HG03095 (cell line): ENCODE results near the gene GALNT10.
A peak's percentile ranks its signal among the peaks of the same experiment; 100 is the strongest.

Experiments used
- ATAC-seq: cut with Tn5 transposase; IDR thresholded peaks from one replicate; pipeline ENCODE4 v1.9.1; 2021; ENCODE audit warnings: moderate library complexity; ENCODE audit not compliant: unreplicated experiment

The GALNT10 gene

GRCh38 chr5:154202379-154203260, 12.1 kb downstream of the GALNT10 start:
- ATAC-seq, result peak; percentile 95

DNA sequence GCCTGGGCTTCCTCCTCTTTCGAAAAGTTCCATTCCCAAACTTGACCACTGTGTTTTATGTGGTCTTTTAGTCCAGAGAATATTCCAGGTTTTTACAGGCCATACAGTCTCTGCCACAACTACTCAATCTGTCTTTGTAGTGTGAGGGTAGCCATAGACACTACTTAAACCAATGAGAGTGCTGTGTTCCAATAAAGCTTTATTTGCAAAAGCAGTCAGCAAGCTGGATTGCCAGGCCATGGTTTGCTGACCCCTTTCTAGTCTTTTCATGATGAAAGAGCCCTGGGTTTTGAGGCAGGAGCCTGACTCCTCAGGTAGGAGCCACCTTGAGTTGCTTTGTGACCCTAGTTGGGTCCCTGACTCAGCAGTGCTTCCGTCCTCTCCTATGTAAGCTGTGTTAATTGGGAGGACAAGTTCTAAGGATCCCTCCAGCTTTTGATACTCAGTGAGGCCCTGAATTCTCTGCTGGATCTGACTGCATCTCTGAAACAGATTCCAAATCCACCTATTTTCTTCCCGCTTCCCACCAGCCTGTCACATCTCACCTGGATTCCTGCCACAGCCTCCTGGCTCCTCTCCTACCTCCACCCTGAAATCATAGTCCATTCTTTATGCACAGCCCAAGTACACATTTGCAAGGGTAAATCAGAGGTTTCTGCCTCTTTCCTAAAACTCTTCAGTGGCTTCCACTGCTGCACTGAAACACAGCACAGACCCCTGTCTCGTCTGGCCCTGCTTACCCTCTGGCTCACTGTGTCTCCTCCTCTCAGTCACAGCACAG, 13.5 kb downstream of the GALNT10 start:
- ATAC-seq, result no peak

DNA sequence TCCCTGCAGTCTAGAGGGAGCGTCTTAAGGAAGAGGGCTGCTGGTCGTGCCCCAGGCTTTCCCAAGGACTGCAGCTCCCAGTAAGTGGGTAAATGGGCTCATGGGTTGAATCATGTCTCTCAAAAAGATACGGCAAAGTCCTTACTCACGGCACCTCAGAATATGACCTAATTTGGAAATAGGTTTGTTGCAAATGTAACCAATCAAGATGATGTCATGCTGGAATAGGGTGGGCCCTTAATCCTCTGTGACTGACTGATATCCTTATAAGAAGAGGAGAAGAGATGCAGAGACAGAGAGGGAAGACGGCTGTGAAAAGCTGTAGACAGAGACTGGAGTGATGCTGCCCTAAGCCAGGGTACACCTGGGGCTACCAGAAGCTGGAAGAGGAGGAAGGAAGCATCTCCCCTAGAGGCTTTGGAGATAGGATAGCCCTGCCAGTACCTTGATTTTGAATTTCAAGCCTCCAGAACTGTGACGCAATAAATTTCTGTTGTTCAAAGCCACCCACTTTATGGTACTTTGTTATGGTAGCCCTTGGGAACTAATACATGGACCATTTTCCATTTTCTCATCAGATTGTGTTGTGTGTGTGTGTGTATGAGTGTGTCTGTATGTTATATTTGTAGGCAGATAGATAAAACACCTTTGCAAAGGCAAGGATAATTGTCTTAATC, 15.0 kb downstream of the GALNT10 start:
- ATAC-seq, result no peak

DNA sequence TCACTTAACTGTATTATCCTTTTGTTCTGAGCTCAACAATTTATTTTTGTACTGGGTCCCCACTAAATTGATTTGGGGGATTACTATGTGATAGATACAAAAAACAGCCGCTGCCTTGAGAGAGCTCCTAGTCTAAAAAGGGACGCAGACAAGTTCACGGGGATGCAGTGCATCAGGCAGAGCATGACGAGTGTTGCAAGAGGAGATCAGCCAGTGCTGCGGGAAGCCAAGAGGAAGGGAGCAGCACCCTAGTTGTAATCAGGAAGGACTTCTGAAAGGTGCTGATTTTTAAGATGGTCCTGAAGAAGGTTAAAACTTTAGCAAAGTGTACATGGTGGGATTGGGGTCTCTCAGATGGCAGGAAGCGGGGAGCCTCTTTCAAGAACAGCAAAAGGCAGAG, 15.8 kb downstream of the GALNT10 start:
- no peak for ATAC-seq

DNA sequence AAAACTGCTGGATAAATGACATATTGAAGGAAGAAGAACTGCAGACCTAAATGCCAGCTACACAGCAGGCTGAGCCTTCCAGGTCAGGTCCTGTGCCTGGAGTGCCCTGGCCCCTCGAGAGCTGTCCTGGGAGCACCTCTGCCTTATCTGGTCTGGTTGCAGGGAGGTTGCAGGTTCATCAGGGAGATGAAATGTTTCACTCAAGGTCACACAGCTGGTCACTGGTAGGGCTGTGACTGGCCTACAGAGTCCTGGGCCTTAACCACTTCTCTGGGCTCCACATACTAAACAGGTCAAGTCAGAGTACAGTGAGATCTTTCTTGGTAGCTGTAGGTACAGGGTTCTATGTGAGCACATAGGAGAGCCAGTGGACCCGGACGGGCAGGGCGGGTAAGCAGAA, 16.7 kb downstream of the GALNT10 start:
- no peak for ATAC-seq

DNA sequence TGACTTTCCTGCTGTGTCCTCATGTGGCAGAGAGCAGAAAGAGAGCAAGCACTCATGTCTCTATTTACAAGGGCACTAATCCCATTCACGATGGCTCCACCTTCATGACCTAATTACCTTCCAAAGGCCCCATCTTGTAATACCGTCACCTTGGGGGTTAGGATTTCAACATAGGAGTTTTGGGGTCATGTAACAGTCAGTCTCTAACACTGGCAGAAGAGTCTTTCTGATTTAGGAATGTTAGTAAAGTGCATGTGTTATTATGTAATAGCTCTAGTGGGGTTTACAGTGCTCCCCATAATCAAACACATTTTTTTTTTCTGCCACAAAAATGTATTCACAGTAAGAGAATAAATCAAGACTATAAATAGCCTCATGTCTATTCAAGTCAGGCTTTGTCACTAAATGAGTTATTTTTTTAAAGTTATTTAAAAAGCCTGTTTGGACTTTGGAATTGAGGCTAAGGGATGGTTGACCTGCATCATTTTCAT, 19.1 kb downstream of the GALNT10 start:
- no peak for ATAC-seq

DNA sequence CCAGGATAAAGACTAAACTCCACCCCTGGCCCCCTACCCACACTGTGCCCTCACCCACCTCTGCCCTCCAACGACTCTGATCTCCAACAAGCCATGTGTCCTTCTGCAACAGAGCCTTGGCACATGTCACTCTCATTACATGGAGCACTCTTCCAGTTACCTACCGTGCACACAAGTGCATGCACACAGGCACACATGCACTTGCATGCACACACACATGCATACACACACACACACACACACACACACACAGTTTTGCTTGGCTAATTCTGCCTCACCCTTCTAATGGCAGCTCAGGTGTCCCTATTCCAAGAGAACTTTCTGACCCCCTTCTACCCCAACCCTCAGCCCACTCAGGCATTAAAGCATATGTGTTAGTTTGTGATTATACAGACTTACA, 19.6 kb downstream of the GALNT10 start:
- ATAC-seq, result no peak

- no peak for ATAC-seq
Measured at GRCh38 chr5:154211641-154212390, 21.3 kb downstream of the GALNT10 start.

- ATAC-seq, result no peak
Measured at GRCh38 chr5:154213592-154213991, 23.1 kb downstream of the GALNT10 start.

DNA sequence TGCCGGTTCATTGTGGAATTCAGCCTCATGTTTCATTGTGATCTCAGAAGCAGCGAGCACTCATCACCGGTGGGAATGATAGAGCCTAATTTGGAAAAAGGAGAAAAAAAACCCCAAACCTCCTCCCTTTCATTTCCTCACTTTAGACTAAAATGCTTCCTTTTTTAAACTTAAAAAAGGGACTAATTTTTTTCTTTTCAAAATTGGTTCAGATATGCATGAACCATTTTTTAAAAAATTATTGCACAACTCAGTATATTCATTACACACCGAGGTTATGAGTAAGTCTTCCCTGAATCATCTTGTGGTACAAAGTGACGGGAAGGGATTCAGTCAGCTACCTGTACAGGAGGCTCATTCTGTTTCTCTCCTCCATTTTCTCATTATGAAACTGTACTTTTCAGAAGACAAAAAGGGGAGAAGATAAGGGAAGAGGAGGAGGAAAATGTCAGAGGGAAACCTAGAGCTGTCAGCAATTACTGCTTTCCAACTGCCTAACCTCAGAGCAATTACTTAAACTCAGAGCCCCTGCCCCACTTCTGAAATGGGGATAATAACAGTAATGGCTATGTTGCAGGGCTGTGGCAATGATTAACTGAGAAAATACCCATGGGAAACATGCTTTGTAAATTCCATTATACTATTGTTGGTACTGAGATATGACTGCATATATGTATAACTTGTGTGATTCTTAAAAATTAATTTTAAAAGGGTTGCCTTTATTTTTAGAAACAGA, 24.0 kb downstream of the GALNT10 start:
- peak; percentile 61 for ATAC-seq

GRCh38 chr5:154215571-154216325, 25.2 kb downstream of the GALNT10 start:
- no peak for ATAC-seq

GRCh38 chr5:154217462-154217861, 26.9 kb downstream of the GALNT10 start:
- no peak for ATAC-seq

GRCh38 chr5:154218786-154219185, 28.3 kb downstream of the GALNT10 start:
- no peak for ATAC-seq

DNA sequence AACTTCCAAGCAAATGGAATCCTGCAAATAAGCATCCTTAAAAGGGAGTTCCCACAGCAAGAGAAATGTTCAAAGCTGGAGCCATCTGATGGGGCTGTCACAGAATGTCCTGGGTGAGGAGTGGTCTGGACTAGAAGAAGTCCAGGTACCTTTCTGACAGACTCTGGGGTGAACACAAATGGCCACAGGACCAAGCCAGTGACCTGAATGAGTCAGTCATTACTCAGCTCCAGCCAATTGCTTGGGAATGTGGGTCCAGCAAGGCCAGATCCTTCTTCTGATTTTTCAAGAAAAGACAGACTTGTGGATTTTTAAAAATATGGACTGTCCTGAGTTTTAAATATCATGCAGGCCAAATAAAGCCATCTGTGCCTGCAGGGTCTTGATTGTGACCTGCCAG, 30.1 kb downstream of the GALNT10 start:
- no peak for ATAC-seq

DNA sequence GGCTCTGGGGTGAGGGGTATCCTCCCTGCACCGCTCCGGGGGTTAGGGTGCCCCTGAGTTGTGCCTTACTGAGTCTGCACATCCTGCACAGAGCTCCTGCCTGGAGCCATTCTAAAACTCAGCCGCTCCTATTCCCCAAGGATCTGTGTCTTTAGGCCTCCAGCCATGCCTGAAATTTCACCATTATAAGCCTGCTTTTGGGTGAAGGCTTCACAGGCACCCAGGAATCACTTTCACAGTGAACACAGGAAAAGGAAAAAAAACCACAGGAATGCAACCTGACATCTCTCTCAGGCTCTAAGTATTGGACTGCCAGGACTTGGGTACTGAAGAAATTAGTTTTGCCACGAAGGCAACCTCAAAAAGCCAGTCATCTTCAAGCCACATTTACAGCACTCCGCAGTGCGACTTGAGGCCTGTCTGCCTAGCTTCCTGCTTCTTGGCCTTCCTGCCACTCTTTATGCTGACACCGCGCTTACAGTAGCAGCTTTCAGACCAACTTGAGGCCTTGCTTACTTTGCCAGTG, 30.9 kb downstream of the GALNT10 start:
- no peak for ATAC-seq

GRCh38 chr5:154222414-154222813, 31.9 kb downstream of the GALNT10 start:
- ATAC-seq, result no peak

DNA sequence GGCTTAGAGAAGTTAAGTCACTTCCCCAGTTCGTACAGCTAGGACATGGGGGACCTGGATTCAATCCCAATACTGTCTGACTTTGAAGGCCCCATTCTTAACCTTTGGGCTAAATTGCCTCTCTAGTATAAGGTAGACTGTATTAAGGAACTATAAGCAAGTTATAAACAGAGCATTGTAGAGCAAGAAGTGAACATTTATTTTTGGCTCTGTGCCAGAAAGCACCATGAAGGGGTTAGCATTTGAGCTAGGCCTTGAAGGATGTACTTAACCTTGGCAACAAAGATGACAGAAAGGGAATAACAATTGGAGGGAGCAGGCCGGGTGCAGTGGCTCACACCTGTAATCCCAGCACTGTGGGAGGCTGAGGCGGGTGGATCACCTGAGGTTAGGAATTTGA, 32.8 kb downstream of the GALNT10 start:
- ATAC-seq, result no peak

DNA sequence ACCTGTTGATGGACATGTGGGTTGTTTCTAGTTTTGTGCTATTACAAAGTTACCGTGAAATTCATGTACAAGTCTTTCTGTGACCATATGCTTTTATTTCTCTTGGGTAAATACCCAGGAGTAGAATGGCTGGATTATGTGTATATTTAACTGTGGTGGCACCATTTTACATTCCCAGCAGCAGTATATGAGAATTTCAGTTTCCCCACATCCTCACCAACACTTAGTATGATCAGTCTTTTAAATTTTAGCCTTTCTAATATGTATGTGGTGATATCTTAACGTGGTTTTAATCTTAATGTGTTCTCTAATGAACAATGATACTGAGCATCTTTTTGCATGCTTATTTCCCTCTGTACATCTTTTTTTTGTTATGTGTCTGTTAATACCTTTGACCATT, 36.6 kb downstream of the GALNT10 start:
- no peak for ATAC-seq

DNA sequence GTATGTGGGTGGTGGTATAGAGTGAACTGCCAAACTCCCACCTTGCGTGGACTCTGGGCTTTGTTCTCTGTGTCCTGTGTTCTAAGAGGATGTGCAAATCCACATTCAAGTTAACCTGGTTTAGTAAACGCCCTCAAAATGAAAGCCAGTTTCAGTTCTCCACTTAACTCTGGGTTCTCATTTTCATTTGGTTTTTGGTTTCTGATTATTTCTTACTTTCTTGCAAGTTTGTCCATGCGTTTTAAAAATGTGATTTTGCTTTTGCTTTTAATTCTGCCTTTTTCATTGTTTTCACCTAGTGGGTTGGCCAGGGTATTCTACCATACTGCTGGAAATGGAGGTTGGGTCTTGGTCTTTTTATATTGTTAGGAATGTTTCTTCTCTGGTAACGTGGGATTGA, 38.2 kb downstream of the GALNT10 start:
- peak; percentile 95 for ATAC-seq
